Sigmoid colon (tissue), 7 donors: Measurements from ENCODE around the gene ABCA10. TPM values are rescaled to one million over a fixed set of nuclear protein-coding genes. Genes with fewer than 3 reads are reported as not detected.
"Not testable (repeated sequence)": the region's sequence is repeated elsewhere in the genome, so short reads cannot be mapped to it uniquely, and the experiment has no call there.

Source experiments
- DNase-seq: peaks from one replicate; pipeline ENCODE4 v3.0.0-alpha.2; 2019
- H3K27ac ChIP-seq, 4 donors: fragments of 200-600 bp; sonication (generic); one replicate each; pipeline ENCODE4 v1.5.1; 2016 to 2019; ENCODE audit warnings: mild to moderate bottlenecking in 1 of 4
- H3K27me3 ChIP-seq, 3 donors: fragments of 200-600 bp; sonication (generic); one replicate each; pipeline ENCODE4 v1.5.1; 2019; ENCODE audit warnings: mild to moderate bottlenecking in 1 of 3
- H3K36me3 ChIP-seq, 4 donors: fragments of 200-600 bp; sonication (generic); one replicate each; pipeline ENCODE4 v1.5.1; 2016 to 2019
- H3K4me1 ChIP-seq, 4 donors: fragments of 200-600 bp; sonication (generic); one replicate each; pipeline ENCODE4 v1.5.1; 2017 to 2019
- H3K4me3 ChIP-seq, 4 donors: fragments of 200-600 bp; sonication (generic); one replicate each; pipeline ENCODE4 v1.5.1; 2017 to 2019; ENCODE audit warnings: mild to moderate bottlenecking in 2 of 4, moderate library complexity in 1 of 4
- H3K9me3 ChIP-seq, 4 donors: fragments of 200-600 bp in 3 of 4; sonication (generic) in 3 of 4; one replicate each; pipeline versions ENCODE4 v1.5.1 to v1.6.1; 2013 to 2019
- CTCF ChIP-seq, 4 experiments: fragments of 450-650 bp in 3 of 4; fragments of 200-600 bp in 1 of 4; IDR thresholded peaks; one replicate each; pipeline ENCODE4 v1.5.1; 2016 to 2019; ENCODE audit warnings: antibody characterized with exemption in 4 of 4, mild to moderate bottlenecking in 3 of 4, moderate library complexity in 2 of 4
- EP300 ChIP-seq, 4 donors: sonication (generic); formaldehyde crosslinking; IDR thresholded peaks; one replicate each; pipeline ENCODE4 v1.6.1; 2017; ENCODE audit warnings: antibody characterized with exemption in 4 of 4
- POLR2A ChIP-seq, 2 donors: fragments of 450-650 bp; IDR thresholded peaks; one replicate each; pipeline ENCODE4 v1.6.1; 2016; ENCODE audit warnings: antibody characterized with exemption in 2 of 2, mild to moderate bottlenecking in 2 of 2, moderate library complexity in 2 of 2
- POLR2AphosphoS5 ChIP-seq, 4 donors: sonication (generic); formaldehyde crosslinking; IDR thresholded peaks; one replicate each; pipeline ENCODE4 v1.6.1; 2017; ENCODE audit warnings: antibody characterized with exemption in 4 of 4
- WGBS, 2 donors: extraction: QIAGEN DNeasy Blood & Tissue Kit; methylation state at CpG; one replicate each; pipeline ENCODE4 v1.1.7; 2013; 5-methylcytosine and 5-hydroxymethylcytosine counted together
- intact Hi-C: fragments of 100-400 bp; cut with DNase I; formaldehyde crosslinking; loops from one replicate; pipeline ENCODE4 v1.15.1; 2023
- polyA plus RNA-seq, 3 donors: library from polyadenylated mRNA; stranded (reverse); fragments of 200-250 nt; gene quantifications; one replicate each; pipeline ENCODE4 v1.2.3, GENCODE V29; 2013
- total RNA-seq, 4 donors: library from RNA; depleted of rRNA; stranded (reverse); fragments of >200 nt; gene quantifications; one replicate each; pipeline ENCODE4 v1.1.0, GENCODE V29; 2016
- donor health status: healthy with polysubstance abuse.
- donor health status: Bipolar disorder and iron deficiency.
- donor health status: healthy.

Gene ABCA10
- total and polyA plus RNA-seq, 7 donors = 0.46 to 12.0 (median 1.9) TPM

- no peak for DNase-seq
- WGBS, 2 donors = 85 to 86% methylated on average over 2 of the region's 2 CpGs
- Histone ChIP-seq H3K27me3 (no peaks in the 10 kb centered on the region), H3K27ac (no peak overlapping the region), H3K9me3 (no peaks in the 10 kb centered on the region), H3K36me3 (no peaks in the 10 kb centered on the region), H3K4me3 (no peak overlapping the region), H3K4me1 (no peaks in the 10 kb centered on the region)
- intact Hi-C loops = no loop called here
- TF ChIP-seq POLR2AphosphoS5 (IDR thresholded peaks at IDR 0.05) (no peak), EP300 (IDR thresholded peaks at IDR 0.05) (no peak), CTCF (IDR thresholded peaks at IDR 0.05) (no peak), POLR2A (IDR thresholded peaks at IDR 0.05) (no peak)
Measured at GRCh38 chr17:69208640-69209039, 20.0 kb downstream of the ABCA10 start.

GRCh38 chr17:69207151-69207550 lies 21.5 kb downstream of the ABCA10 start:
- TF ChIP-seq POLR2A (IDR thresholded peaks at IDR 0.05) (no peak), POLR2AphosphoS5 (IDR thresholded peaks at IDR 0.05) (no peak), EP300 (IDR thresholded peaks at IDR 0.05) (no peak), CTCF (IDR thresholded peaks at IDR 0.05) (no peak)
- 77 to 79% methylated on average over 4 of the region's 4 CpGs for WGBS, 2 donors
- no peaks in the 10 kb centered on the region for H3K4me1 ChIP-seq
- H3K27me3 ChIP-seq = no peaks in the 10 kb centered on the region
- no peaks in the 10 kb centered on the region for H3K9me3 ChIP-seq
- no peaks in the 10 kb centered on the region for H3K36me3 ChIP-seq
- intact Hi-C loops = no loop called here
- DNase-seq = no peak
- H3K27ac ChIP-seq = no peak overlapping the region
- H3K4me3 ChIP-seq = no peak overlapping the region

- Histone ChIP-seq H3K36me3 (no peaks in the 10 kb centered on the region), H3K27me3 (no peaks in the 10 kb centered on the region), H3K9me3 (no peaks in the 10 kb centered on the region), H3K4me1 (no peaks in the 10 kb centered on the region), H3K27ac (no peak overlapping the region), H3K4me3 (no peak overlapping the region)
- intact Hi-C loops = no loop called here
- WGBS, 2 donors = 96% methylated on average over 6 of the region's 6 CpGs
- no peak for DNase-seq
- no peak for TF ChIP-seq EP300 (IDR thresholded peaks at IDR 0.05)
- no peak for TF ChIP-seq POLR2A (IDR thresholded peaks at IDR 0.05)
- no peak for TF ChIP-seq CTCF (IDR thresholded peaks at IDR 0.05)
- TF ChIP-seq POLR2AphosphoS5 (IDR thresholded peaks at IDR 0.05) = no peak
Measured at GRCh38 chr17:69198238-69198637, 30.4 kb downstream of the ABCA10 start.

- H3K27me3 ChIP-seq, DNase-seq, H3K27ac ChIP-seq, H3K36me3 ChIP-seq, H3K4me3 ChIP-seq, H3K9me3 ChIP-seq, intact Hi-C loops, H3K4me1 ChIP-seq: not testable (repeated sequence)
- WGBS, 2 donors = 97 to 98% methylated on average over 39 to 40 of the region's 40 CpGs
Measured at GRCh38 chr17:69196105-69196653, 32.4 kb downstream of the ABCA10 start.

GRCh38 chr17:69192754-69193153 lies 35.9 kb downstream of the ABCA10 start:
- no peaks in the 10 kb centered on the region for H3K9me3 ChIP-seq
- TF ChIP-seq POLR2AphosphoS5 (IDR thresholded peaks at IDR 0.05) (no peak), CTCF (IDR thresholded peaks at IDR 0.05) (no peak), POLR2A (IDR thresholded peaks at IDR 0.05) (no peak), EP300 (IDR thresholded peaks at IDR 0.05) (no peak)
- no peak overlapping the region for H3K4me3 ChIP-seq
- H3K4me1 ChIP-seq = no peaks in the 10 kb centered on the region
- H3K27ac ChIP-seq = no peak overlapping the region
- H3K27me3 ChIP-seq = no peaks in the 10 kb centered on the region
- H3K36me3 ChIP-seq = no peaks in the 10 kb centered on the region
- no peak for DNase-seq
- intact Hi-C loops = no loop called here
